ENCODE data around the gene NKAIN2.

The NKAIN2 gene

DNA sequence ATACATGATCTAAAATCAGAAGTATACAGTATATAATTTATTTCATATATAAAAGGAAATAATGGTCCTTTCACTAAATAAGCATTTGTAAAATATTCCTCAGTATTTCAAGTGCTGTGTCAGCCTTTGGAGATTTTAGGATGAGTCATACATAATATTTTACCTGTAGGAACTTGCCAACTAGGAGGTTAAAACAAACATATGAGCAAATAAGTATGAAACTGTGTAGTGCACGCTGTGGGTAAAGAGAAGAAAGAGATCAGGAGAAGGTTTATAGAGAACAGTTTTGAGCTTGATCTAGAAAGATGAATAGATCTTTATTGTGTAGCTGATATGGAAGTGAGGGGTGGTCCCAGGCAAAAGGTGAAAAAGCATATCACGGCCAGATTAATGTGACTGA lies 988.7 kb downstream of the NKAIN2 start:
- DNase-seq, result no peak

DNA sequence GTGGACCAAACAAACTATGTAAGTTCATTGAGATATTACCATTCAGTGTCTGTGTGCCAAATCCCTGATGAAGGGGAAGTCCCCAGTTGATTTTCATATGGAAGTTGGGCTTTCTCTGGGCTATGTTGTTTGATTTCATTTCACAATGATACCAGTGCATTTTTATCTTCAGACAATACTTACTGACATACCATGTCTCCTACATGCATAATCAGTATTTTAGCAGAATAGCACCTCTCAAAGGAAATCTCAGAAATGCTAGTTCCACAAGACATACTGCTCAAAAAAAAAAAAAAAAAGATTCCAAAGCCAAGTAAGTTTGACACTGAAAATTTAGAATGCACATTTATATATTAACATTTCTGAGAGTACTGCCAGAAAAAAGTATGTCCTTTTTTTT lies 989.7 kb downstream of the NKAIN2 start:
- no peak for DNase-seq

DNA sequence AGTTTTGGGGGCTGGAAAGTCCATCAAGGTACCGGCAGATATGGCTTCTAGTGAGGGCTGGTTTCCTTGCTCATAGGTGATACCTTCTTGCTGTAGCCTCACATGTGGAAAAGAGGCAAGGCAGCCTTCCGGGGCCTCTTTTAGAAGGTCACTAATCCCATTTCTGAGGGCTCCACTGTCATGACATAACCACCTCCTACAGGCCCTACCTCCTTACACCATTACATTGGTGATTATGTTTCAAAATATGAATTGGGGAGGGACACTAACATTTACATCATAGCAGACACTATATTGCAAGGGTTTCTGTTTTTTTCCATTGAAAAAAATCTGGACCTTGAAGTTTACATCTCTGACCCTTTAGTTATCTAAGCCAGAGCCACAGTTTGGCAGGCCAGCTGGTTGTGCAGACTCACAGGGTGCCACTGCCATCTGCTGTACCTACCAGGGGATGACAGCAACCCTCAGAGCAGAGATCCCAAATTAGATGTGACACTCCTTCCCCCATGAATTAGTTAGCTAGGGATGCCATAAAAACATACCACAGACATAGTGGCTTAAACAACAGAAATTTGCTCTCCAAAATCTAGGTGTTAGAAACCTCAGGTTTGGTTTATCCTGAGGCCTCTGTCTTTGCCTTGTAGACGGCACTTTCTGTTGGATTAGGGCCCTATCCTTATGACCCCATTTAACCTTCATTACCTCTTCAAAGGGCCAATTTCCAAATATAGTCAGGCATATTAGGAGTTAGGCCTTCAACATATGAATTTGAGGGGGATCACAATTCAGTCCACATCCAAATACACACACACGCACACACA lies 992.2 kb downstream of the NKAIN2 start:
- DNase-seq, result no peak

DNA sequence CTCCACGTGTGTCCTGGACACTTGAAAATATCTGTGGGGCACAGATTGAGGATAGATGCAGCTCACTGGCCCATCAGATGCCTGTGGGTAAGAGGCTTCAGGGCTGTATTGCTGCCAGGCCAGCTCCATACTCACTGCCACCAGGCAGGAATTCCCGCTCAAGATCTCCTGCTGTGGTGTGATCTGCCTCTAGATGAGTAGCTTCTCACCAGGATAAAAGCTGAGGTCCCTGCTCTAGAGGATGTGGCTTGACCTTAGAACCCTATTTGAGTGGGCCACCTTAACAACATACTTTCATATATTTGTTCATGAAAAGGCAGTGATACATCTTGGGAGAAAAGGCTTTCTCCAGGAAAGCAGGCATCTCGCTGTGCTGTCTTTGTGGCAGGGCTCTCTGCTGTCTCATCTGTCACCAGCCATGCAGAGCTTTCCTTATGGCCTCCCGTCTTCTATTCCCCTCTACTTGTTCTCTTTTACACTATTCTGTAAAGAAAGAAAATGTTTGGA lies 992.9 kb downstream of the NKAIN2 start:
- no peak for DNase-seq

DNA sequence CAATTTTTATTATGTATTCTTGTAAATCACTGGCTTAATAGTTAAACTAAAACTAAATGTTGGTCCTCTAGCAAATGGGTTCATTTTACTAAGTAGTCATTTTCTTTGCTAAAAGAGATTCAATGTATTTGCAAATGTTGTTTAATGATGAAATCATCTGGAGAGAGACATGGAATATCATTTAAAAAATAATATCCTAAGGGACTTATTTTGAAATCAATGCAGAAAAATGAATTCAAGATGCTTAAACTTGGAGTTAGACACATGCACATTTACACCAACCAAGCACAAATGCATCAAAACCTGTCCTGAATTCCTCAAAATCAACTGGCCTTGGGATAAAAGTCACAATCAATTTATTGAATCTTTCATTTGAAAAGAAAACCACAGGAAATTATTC lies 993.6 kb downstream of the NKAIN2 start:
- DNase-seq, result no peak

DNA sequence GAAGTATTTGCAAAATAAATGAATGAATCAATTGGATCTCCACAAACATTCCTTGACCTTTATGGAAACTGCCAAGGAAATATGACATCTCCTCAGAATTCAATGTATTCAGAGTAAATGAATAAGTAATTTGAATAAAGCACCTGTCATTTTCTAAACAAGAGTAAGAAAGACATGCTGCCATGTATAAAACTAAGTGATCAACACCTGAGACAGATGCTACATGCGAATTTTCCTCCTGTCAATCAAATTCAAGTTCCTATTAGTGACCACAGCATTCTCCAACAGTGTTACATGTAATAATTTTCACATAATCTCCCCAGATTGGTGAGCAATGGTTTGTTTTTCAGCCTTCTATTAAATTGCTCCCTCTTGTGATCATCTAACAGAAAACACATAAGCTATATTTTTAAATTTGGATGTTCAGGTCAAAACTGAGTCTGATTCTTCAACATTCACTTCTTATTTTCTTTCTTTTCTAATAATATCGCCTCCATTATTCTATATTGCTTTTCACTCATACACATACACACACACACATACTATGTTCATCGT lies 995.4 kb downstream of the NKAIN2 start:
- no peak for DNase-seq

DNA sequence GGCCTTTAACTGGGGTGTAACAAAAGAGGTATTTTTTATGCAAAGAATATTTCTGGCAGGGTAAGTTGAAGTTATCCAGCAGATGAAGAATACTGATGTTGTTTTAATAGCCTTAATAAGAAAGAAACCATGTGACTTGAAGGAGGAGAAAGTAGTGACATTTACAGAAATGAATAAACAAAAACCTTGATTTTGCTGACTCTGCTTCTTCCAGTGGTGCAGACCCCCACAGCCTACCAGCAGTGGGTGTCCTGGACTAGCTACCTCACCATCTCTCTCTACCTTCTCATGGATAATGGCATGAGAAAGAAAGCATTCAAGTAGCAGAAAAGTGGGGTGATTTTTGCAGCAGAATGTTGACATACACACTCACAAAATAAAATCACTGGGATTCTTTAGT lies 996.0 kb downstream of the NKAIN2 start:
- DNase-seq, result no peak

DNA sequence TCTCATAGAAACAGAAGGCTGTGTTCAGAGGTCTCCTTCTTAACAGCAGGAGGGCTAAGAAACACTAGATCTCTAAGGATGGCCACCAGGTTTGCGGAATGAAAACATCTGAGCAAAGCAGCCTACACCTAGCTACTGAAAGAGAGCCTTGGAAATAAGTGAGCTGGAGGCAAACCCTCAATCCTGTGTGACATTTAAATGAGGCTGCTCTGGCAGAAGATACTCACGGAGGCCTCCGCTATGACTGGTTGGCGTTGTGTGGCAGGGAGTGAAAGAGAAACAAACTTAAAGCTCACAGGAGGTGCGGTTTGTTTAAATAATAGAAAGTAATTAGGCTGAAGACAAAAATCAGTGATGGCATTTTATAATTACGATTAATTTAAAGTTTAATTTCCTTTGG lies 996.6 kb downstream of the NKAIN2 start:
- no peak for DNase-seq

DNA sequence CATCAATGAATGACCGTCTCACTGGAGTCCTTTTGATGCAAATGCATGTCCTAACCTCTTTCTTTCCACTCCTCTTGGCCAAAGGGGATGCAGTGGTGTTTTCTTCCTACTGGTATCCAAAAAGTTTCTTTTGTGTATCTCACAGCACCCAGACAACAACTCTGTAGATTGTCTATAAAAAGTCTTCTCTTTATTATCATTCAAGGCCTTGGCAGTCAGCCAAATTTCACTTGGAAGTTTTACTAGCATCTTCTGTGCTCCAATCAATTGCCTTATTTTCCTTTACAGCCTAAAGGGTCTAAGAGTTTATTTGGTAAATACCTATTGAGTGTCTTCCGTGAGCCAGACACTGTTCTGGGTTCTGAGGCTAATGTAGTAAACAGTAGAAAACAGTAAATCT lies 1008.4 kb downstream of the NKAIN2 start:
- DNase-seq, result no peak

DNA sequence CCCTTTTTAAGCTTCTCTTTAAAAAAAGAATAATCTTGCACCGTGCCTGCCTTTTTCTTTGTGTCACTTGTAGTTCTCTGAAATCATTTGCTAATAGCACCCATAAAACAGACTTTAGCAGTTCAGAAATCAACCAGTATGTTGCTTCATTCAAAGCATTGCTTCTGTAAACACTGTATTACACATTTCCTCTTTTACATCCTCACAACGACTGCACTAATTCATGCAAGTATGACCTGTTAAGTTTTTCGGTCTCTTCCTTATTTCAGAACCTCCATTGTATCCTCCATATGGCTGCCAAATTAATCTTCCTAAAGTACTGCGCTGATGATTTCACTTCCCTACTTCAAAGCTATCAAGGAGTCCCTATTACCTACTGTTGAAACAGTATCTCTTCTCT lies 1015.7 kb downstream of the NKAIN2 start:
- no peak for DNase-seq

DNA sequence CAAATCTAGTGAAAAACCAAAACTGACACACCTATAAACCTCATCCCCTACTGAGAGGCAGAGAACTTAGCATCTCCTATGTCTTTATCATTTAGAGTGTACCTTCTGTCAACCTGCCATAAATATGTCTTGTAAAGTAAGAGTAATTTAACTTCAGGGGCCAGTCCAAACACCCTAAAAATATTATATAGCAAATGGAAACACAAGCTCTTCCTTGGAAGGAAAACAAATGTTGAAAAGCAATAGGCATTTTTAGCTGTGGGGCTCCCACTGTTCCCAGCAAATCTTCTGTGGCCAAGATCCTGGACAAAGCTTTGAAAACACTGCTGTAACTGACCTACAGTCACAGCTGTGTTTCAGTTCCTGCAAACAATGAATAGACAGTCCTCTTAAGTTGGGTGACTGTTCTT lies 1018.5 kb downstream of the NKAIN2 start:
- no peak for DNase-seq

DNA sequence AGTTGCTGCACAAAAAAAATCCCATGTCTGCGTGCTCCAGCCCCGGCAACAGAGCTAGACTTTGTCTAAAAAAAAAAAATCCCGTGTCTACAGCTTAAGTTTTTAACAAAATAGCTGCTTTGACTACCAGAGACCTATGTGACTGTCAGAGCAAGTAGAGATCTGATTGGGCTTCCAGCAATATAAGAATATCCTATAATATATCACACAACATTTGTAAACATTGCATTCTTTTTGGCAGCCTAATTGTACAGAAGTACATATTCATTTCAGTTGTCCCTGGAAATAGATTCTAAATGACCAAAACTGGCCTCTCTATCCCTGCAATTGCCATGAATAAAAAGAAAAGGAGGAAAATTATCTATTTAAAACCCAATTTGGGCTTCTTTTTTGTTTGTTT lies 1019.1 kb downstream of the NKAIN2 start:
- no peak for DNase-seq

DNA sequence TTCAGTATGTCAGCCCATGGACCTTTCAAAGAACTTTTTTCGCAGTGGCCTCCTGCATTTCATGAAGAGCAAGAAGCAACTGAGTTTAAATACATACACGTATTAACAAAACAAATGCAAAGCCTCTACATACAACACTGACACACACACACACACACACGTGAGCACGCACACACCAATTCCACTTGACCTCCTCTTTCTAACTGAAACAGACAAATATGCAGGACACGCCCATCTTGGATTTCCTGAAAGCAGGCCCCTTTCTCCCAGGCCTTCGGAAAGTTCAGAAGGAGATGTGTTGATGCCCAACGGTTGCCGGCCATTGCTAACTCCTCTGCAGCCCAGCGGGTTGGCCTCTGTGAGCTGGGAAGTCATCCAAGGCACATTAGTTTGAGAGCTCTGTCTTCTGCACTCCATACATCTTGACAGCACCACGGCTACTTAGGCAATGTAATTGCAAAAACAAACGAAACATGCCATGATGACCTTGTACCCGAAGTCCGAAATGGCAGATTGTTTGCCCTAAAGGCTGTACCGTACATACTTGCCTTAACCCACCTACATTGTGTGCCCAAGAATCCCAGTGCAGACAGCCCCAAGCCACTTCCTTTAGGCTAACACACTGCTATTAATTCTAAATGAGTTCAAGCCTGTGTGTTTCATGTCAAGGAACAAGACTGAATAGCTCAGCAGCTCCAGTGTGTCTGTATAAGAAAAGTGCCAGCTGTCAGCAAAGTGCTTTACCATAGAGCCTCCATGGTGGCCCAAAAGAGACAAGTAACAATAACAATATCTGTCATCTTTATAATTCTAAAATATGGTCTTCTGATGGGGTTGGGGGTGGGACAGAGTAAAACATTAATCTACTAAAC lies 1019.8 kb downstream of the NKAIN2 start:
- no peak for DNase-seq

DNA sequence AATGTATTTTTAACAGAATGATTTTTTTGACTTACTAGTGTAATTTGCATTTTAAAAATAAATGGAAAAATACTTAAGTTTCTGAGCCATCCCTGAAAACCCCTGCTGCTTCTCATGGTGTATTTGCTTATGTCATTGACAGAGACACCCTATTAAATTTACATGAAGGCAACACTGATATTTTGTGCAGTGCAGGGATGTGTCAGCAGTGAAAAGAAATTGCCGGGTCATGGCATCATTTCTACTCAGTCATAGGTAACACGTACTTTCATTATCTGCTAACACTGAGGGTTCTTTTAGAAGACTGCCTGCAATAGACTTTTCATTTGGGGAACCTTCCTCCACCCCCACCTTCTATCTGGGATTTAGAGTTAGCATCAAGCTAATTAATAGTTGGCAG lies 1021.9 kb downstream of the NKAIN2 start:
- DNase-seq, result no peak

DNA sequence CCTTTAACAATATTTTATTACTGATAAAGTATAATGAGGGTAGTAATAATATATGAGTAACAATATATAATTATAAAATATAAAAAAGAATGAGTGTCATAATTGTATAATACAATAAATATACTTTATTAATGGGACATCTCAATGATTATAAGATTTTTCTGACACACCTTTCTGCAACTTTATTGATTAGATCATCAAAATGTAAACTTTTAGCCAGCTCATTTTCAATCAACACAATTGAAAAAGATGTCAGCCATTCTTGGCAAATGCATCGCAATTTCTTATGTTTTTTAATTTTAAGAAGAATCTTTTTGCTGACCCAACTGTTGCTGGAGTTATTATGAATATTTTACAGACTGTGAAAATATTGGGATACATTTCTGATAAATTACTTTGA lies 1026.2 kb downstream of the NKAIN2 start:
- DNase-seq, result no peak

DNA sequence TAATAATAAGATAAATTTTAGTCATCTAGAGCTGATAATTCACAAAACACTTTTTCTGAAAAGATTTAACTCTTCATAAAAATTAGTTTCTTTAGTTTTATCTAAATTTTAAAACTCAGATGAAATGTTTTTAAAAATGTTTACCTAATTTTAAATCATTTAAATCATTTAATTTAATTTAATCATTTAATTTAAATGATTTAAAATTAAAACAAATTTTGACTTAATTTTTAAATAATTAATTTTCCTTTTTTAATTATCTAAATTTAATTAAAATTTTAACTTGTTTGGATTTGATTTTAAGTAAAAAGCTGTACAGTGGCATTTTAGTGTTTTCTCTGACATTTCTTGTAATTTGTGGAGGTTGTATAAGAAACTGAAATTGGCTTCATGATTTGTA lies 1026.8 kb downstream of the NKAIN2 start:
- DNase-seq, result no peak

DNA sequence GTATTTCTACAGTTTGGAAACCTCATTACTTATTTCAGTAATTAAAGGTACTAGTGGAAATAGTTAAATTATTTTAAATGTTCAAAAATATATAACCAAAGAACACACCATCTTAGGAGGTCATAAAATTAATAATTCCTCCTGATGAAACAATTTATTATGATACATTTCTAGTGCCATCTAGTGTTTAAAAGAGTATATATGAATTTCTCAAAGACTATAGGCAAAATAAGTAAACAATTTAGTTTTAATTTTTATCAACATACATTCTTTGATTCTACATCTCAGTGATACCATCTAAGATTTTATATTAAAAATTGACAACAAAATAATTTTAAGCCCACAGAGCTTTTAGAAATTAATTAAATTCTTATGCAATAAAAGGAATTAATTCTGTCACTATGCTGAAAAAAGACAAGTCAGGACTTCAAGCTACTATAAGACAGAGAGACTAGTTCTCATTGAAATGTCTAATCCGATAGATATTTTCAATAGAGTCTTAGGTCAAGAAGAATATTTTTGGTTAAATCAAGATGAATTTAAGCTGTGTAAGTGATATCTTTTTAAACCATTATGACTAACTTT lies 1050.8 kb downstream of the NKAIN2 start:
- no peak for DNase-seq

DNA sequence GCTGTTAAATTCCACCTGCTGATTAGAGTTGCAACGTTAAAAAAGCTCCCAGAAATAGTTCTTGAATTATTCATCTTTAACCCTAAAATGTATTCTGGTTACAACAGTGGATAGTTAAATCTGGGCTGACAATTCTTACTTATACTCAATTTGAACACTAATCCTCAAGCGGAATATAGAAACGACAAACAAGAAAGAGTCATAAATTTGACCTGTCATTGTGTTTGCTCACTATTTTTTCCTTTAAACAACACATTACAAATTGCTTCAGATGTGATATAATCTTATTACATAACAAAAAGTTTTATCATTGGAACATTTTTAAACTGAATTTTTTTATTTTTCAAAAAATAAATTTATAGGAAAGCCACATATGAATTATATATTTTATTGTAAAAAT lies 1054.1 kb downstream of the NKAIN2 start:
- no peak for DNase-seq

DNA sequence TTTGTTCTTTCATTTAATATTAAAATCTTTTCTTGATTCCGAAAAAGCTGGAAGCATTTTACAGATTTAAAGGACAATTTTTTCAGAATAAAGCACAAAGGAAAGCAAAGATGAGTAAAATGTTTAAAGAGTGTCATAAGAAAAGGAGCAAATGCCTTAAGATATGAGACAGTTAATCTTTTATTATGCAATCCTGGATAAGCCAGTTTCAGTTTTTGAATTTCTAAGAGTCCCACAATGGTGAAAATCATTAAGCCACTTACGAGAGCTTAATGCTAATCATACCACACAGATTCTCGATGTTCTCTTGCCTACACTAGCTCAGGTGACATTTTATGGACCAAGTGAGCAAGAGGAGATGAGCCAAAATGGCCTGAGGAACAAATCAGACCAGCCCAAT lies 1054.9 kb downstream of the NKAIN2 start:
- DNase-seq, result no peak

DNA sequence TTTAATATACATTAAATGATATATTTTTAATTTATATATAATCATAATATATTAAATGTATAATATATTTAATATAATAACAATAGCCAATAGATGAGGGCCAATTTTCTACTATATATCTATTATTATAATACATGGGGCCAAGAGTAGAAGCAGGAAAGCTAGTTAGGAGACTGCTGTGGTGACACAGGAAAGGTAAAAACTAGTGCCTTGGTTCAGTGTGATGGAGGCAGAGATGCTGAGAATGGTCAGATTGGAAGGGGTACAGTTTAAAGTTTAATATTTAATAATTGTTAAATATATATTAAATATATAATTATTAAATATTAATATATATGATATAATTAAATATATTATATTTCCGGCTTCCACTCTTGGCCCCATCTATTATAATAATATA lies 1055.7 kb downstream of the NKAIN2 start:
- no peak for DNase-seq

DNA sequence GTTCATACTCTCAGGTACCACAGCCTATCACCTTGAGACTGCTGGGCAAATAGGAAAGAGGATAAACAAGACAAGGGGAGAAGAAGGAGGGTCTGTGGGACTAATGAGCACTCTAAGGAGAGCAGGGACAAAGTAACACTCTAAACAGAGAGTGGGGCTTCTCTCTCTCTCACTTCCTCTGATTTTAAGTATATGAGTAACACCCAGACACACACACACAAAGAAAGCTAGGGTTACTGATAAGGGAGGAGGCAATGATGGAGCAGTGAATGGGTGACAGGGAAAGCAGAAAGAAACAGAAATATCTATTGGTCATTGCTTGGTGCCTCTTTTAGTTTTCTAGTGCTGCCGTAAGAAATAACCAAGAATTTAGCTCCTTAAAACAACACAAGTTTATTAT lies 1062.4 kb downstream of the NKAIN2 start:
- DNase-seq, result no peak

DNA sequence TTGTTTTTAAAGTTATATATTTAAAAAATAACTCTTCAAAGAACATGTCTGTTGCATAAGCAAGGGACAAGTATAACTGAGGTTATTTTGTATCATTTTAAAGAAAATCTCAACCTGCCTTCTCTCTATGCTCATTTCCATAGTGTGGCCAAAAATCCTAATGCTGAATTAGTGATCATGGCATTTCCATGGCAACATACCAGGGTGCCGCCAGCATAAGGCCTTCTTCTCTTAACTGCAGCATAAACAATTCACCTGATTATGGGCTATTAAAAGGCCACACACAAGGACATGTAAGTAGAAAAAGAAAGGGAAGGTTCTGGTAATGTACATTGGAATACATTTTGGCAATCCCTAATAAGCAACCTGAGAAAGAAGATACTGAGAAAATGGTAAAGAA lies 1063.5 kb downstream of the NKAIN2 start:
- no peak for DNase-seq

DNA sequence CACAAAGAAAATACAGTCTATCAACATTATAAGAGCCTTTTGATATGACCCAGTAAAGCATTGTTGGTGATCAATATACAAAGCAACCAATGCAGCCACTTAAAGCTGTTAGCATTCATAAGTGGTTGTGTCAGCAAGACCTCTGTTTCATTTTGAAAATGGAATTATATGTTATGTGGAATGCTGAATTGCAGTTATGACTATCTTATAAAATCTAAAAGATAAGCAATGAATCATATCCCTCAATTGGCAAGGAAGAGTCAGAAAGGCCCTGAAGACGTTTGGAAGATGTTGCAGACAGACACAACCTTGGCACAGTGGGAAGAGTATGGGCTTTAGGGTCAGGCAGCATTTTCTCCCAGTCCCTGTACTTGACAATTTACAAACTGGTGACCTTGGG lies 1064.8 kb downstream of the NKAIN2 start:
- DNase-seq, result no peak

Measured in CD4-positive, alpha-beta T cell treated with Interleukin-4 for 4 hours (primary cell).